Ishikawa (cell line): ENCODE measurements around the gene PKP3.

Source experiments
- CEBPB ChIP-seq: IDR thresholded peaks from 2 replicates; pipeline ENCODE4 v1.6.1; 2012
- CREB1 ChIP-seq: IDR thresholded peaks from 2 replicates; pipeline ENCODE4 v1.6.1; 2012; ENCODE audit warnings: low read depth
- EGR1 ChIP-seq: IDR thresholded peaks from 2 replicates; pipeline ENCODE4 v1.6.1; 2012
- EP300 ChIP-seq: IDR thresholded peaks from 2 replicates; pipeline ENCODE4 v1.6.1; 2012; ENCODE audit warnings: borderline replicate concordance
- FOXM1 ChIP-seq: IDR thresholded peaks from 2 replicates; pipeline ENCODE4 v1.6.1; 2012; ENCODE audit warnings: low read depth, borderline replicate concordance
- NFIC ChIP-seq: IDR thresholded peaks from 2 replicates; pipeline ENCODE4 v1.6.1; 2012
- RAD21 ChIP-seq: IDR thresholded peaks from 2 replicates; pipeline ENCODE4 v1.6.1; 2012; ENCODE audit warnings: low read depth
- TAF1 ChIP-seq: IDR thresholded peaks from 2 replicates; pipeline ENCODE4 v1.6.1; 2012; ENCODE audit warnings: low read depth, mild to moderate bottlenecking
- TCF12 ChIP-seq: IDR thresholded peaks from 2 replicates; pipeline ENCODE4 v1.6.1; 2012; ENCODE audit warnings: low read depth
- TEAD4 ChIP-seq: IDR thresholded peaks from 2 replicates; pipeline ENCODE4 v1.6.1; 2012
- YY1 ChIP-seq: IDR thresholded peaks from 2 replicates; pipeline ENCODE4 v1.6.1; 2012; ENCODE audit warnings: low read depth
- ZBTB7A ChIP-seq: IDR thresholded peaks from 2 replicates; pipeline ENCODE4 v1.6.1; 2012; ENCODE audit warnings: low read depth
- TF ChIP-seq, protein P1 (sequence below): IDR thresholded peaks from 2 replicates; pipeline ENCODE4 v1.6.1; 2012; ENCODE audit warnings: low read depth, mild to moderate bottlenecking
- TF ChIP-seq, protein P2 (sequence below): IDR thresholded peaks from 2 replicates; pipeline ENCODE4 v1.6.1; 2012
- TF ChIP-seq, protein P3 (sequence below): IDR thresholded peaks from 2 replicates; pipeline ENCODE4 v1.6.1; 2012

The PKP3 gene

DNA sequence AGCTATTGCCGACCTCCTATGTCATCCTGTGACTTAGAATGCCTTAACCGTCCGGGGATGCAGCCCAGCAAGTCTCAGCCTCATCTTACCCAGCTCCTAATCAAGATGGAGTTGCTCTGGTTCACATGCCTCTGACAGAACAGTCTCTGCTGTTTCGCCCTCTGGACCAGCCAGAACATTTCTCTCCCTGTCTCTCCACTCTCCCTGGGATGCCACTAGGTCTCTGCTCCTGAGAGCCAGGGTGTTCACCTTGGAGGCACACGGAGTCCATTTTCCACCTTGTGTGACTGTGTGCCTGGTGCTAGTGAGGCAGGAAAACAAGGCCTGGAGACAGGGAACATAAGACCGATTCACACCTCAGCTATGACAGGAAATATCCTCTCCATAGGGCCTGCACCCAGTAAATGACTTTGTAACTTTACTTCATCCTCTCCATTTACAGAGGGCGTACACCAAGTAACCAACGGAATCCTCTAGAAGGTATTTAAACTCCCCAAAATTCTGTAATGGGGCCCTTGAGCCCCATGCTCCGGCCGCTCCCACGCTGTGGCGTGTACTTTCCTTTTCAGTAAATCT is 41.5 kb upstream of the PKP3 start:
- TF ChIP-seq, protein P1, sequence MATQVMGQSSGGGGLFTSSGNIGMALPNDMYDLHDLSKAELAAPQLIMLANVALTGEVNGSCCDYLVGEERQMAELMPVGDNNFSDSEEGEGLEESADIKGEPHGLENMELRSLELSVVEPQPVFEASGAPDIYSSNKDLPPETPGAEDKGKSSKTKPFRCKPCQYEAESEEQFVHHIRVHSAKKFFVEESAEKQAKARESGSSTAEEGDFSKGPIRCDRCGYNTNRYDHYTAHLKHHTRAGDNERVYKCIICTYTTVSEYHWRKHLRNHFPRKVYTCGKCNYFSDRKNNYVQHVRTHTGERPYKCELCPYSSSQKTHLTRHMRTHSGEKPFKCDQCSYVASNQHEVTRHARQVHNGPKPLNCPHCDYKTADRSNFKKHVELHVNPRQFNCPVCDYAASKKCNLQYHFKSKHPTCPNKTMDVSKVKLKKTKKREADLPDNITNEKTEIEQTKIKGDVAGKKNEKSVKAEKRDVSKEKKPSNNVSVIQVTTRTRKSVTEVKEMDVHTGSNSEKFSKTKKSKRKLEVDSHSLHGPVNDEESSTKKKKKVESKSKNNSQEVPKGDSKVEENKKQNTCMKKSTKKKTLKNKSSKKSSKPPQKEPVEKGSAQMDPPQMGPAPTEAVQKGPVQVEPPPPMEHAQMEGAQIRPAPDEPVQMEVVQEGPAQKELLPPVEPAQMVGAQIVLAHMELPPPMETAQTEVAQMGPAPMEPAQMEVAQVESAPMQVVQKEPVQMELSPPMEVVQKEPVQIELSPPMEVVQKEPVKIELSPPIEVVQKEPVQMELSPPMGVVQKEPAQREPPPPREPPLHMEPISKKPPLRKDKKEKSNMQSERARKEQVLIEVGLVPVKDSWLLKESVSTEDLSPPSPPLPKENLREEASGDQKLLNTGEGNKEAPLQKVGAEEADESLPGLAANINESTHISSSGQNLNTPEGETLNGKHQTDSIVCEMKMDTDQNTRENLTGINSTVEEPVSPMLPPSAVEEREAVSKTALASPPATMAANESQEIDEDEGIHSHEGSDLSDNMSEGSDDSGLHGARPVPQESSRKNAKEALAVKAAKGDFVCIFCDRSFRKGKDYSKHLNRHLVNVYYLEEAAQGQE: no peak
- TF ChIP-seq EGR1: no peak
- TF ChIP-seq ZBTB7A: no peak
- TF ChIP-seq CEBPB: no peak
- TF ChIP-seq RAD21: no peak
- no peak for TF ChIP-seq TAF1

DNA sequence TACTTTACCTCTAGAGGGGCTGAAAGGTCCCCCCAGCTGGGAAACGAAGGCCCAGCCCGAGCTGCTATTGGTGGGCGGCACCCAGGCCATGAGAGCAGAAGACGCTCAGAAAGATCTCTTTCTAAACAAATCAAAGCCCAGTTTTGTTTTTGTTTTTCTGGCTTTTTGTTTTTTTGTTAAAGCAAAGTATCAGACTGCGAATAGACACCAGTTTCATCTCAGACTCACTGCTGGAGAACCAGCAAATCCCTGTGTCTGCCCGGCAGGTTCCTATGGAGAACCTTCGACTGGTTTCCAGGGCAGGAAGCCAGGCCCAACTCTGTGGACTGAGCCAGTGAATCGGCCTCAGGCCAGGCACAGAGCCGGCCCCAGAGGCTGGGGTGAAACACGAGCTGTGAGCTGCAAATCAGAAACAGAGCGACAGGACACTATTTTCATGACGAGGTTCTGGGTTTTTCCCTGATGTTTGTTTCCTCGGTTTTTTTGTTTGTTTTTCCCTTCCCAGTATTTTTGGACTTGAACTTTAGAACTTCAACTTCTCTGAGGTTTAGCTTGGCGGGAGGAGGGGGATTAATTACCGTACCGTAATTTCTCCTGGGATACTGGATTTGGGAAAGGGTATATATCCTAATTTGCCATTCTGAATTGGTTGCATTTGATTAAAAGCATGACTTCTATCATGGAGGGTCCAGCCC is 40.7 kb upstream of the PKP3 start:
- TF ChIP-seq CEBPB (no peak), NFIC (peak; percentile 66), TEAD4 (no peak), TAF1 (no peak)
- TF ChIP-seq, protein P2, sequence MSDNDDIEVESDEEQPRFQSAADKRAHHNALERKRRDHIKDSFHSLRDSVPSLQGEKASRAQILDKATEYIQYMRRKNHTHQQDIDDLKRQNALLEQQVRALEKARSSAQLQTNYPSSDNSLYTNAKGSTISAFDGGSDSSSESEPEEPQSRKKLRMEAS: peak; percentile 77

DNA sequence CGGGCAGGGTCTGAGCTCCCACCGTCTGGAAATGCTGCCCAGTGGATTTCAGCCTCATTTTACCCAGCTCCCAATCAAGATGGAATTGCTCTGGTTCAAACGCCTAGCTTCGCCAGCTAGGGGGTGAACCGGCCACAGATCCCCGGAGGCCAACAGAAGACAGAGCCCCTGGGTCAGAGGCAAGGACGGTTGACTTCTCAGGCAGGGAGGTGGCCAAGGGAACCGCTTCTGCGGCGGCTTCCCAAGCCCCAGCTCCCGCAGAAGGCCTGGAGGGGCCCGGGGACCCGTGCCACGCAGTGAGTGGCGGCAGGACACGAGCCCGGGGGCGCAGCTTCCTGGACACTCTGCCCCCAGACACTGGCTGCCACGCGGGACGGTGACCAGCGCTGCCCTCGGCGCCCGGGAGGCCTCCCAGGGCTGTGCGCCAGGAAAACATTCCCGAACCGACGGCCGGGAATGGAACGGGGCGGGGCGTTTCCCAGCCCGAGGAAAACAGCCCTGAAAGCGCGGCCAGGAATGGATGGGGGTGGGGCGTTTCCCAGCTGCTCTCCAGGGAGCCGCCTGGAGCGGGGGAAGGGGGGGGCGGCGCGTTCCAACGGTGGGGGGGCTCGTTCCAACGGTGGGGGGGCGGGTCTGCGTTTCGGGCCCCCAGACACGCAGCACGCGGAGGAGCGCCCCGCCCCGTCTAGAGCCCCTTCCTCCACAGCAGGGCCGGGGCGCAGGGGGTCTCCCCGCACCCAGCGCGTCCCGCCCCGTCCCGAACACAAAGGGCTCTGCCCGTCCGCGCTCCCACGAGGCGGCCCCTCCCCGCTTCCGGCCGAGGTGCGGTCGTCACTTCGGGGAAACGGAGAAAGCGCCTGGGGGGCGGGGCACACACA is 38.2 kb upstream of the PKP3 start:
- TF ChIP-seq TAF1: peak; percentile 45; the same call in 1 of the 2 replicates
- no peak for TF ChIP-seq EGR1
- no peak for TF ChIP-seq CEBPB
- peak; percentile 72 for TF ChIP-seq TEAD4
- no peak for TF ChIP-seq CREB1
- peak; percentile 83 for TF ChIP-seq NFIC
- TF ChIP-seq EP300: peak; percentile 55; the same call in 1 of the 2 replicates
- TF ChIP-seq YY1: no peak
- TF ChIP-seq, protein P2: peak; percentile 68; the same call in 1 of the 2 replicates
- peak; percentile 98 for TF ChIP-seq ZBTB7A
- TF ChIP-seq RAD21: peak; percentile 12; the same call in 1 of the 2 replicates
- TF ChIP-seq, protein P3, sequence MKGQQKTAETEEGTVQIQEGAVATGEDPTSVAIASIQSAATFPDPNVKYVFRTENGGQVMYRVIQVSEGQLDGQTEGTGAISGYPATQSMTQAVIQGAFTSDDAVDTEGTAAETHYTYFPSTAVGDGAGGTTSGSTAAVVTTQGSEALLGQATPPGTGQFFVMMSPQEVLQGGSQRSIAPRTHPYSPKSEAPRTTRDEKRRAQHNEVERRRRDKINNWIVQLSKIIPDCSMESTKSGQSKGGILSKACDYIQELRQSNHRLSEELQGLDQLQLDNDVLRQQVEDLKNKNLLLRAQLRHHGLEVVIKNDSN: no peak
- TF ChIP-seq TCF12: peak; percentile 67; the same call in 1 of the 2 replicates

DNA sequence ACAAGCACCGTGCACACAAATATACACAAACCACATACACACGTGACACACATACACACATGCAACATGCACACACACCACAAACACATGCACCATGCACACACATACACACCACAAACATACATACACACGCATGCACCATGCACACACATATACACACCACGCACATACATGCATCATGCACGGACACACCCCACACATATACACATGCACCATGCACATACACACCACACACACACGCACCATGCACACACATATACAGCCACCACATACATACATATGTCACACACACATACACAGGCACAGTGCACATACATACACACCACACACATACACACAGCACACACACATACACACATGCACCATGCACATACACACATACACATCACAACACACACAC is 37.4 kb upstream of the PKP3 start:
- TF ChIP-seq FOXM1: no peak
- TF ChIP-seq ZBTB7A: no peak

DNA sequence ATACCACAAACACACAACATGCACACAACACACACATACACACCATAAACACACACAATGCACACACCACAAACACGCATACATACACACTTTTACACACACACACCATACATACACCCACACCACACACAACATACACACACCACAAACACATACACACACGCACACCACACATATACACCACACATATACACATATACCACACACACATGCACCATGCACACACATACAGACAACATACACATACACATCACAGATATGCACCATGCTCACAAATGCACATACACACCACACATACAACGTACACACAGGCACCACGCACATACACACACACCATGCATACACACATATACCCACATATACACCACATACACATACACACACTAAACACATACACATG is 36.4 kb upstream of the PKP3 start:
- TF ChIP-seq TCF12 (no peak), YY1 (no peak), EGR1 (no peak), CREB1 (no peak), FOXM1 (no peak), TEAD4 (no peak), TAF1 (no peak), EP300 (no peak), ZBTB7A (no peak), NFIC (no peak), RAD21 (no peak), CEBPB (no peak)
- TF ChIP-seq, protein P3: no peak
- TF ChIP-seq, protein P2: no peak
- TF ChIP-seq, protein P1: no peak
